Tibial nerve (tissue), 4 donors: ENCODE results near the gene TSPAN7. TPM values are rescaled to one million over a fixed set of nuclear protein-coding genes. Genes with fewer than 3 reads are reported as not detected.

ENCODE experiments used
- DNase-seq, 2 donors: peaks; one replicate each; pipeline ENCODE4 v3.0.0-alpha.2; 2019; ENCODE audit warnings: low spot score in 2 of 2
- H3K27ac ChIP-seq, 4 donors: fragments of 200-600 bp; sonication (generic) in 3 of 4; one replicate each; pipeline ENCODE4 v1.5.1; 2017 to 2019; ENCODE audit warnings: mild to moderate bottlenecking in 1 of 4
- H3K27me3 ChIP-seq, 2 donors: fragments of 200-600 bp; sonication (generic) in 1 of 2; one replicate each; pipeline versions ENCODE4 v1.5.1 to v1.6.0; 2017 to 2019
- H3K36me3 ChIP-seq, 3 donors: fragments of 200-600 bp; sonication (generic); one replicate each; pipeline ENCODE4 v1.5.1; 2018 to 2019
- H3K4me1 ChIP-seq, 4 donors: fragments of 200-600 bp; sonication (generic) in 3 of 4; one replicate each; pipeline ENCODE4 v1.5.1; 2017 to 2019
- H3K4me3 ChIP-seq, 4 donors: fragments of 200-600 bp; sonication (generic) in 3 of 4; one replicate each; pipeline ENCODE4 v1.5.1; 2017 to 2019; ENCODE audit warnings: mild to moderate bottlenecking in 1 of 4, moderate library complexity in 1 of 4
- H3K9me3 ChIP-seq, 4 donors: fragments of 200-600 bp; sonication (generic) in 3 of 4; one replicate each; pipeline ENCODE4 v1.5.1; 2017 to 2019
- CTCF ChIP-seq, 5 experiments: fragments of 200-600 bp in 3 of 5; fragments of 450-650 bp in 2 of 5; sonication (generic) in 3 of 5; IDR thresholded peaks; one replicate each; pipeline ENCODE4 v1.5.1; 2016 to 2019; ENCODE audit warnings: antibody characterized with exemption in 5 of 5, mild to moderate bottlenecking in 3 of 5, moderate library complexity in 2 of 5
- EP300 ChIP-seq, 2 donors: sonication (generic); formaldehyde crosslinking; IDR thresholded peaks; one replicate each; pipeline ENCODE4 v1.6.1; 2017; ENCODE audit warnings: antibody characterized with exemption in 2 of 2, mild to moderate bottlenecking in 1 of 2
- POLR2A ChIP-seq, 2 donors: fragments of 450-650 bp; IDR thresholded peaks; one replicate each; pipeline ENCODE4 v1.6.1; 2017; ENCODE audit warnings: antibody characterized with exemption in 2 of 2, mild to moderate bottlenecking in 2 of 2, moderate library complexity in 2 of 2
- WGBS, 2 donors: methylation state at CpG; one replicate each; pipeline ENCODE4 v1.1.5; 2018; 5-methylcytosine and 5-hydroxymethylcytosine counted together
- total RNA-seq, 4 donors: library from RNA; depleted of rRNA; stranded (reverse); fragments of >200 nt; gene quantifications; one replicate each; pipeline ENCODE4 v1.1.0, GENCODE V29; 2016

The TSPAN7 gene
- total RNA-seq, 4 donors from 2014 or later = 28.5 to 68.2 (median 40.5) TPM

GRCh38 chrX:38574858-38575257, 13.5 kb downstream of the TSPAN7 start:
- TF ChIP-seq CTCF (IDR thresholded peaks at IDR 0.05) = no peak
- TF ChIP-seq POLR2A (IDR thresholded peaks at IDR 0.05) = no peak
- no peak for TF ChIP-seq EP300 (IDR thresholded peaks at IDR 0.05)
- Histone ChIP-seq H3K27ac (no peak overlapping the region), H3K36me3 (no peaks in the 10 kb centered on the region), H3K9me3 (no peaks in the 10 kb centered on the region), H3K27me3 (no peaks in the 10 kb centered on the region), H3K4me1 (no peaks in the 10 kb centered on the region), H3K4me3 (no peak overlapping the region)
- 77 to 90% methylated on average over 2 of the region's 2 CpGs for WGBS, 2 donors
- no peak for DNase-seq

- H3K36me3 ChIP-seq = no peaks in the 10 kb centered on the region
- TF ChIP-seq POLR2A (IDR thresholded peaks at IDR 0.05) (no peak), EP300 (IDR thresholded peaks at IDR 0.05) (no peak), CTCF (IDR thresholded peaks at IDR 0.05) (no peak)
- WGBS, 2 donors = 58 to 79% methylated on average over 2 of the region's 2 CpGs
- H3K27me3 ChIP-seq = no peaks in the 10 kb centered on the region
- DNase-seq = no peak
- no peaks in the 10 kb centered on the region for H3K9me3 ChIP-seq
- no peak overlapping the region for H3K27ac ChIP-seq
- H3K4me1 ChIP-seq = no peaks in the 10 kb centered on the region
- H3K4me3 ChIP-seq = no peak overlapping the region
Observed at GRCh38 chrX:38575888-38576287, 14.5 kb downstream of the TSPAN7 start.

GRCh38 chrX:38577738-38578137, 16.4 kb downstream of the TSPAN7 start:
- Histone ChIP-seq H3K27me3 (no peaks in the 10 kb centered on the region), H3K36me3 (no peaks in the 10 kb centered on the region), H3K4me1 (no peaks in the 10 kb centered on the region), H3K27ac (no peak overlapping the region), H3K4me3 (no peak overlapping the region), H3K9me3 (no peaks in the 10 kb centered on the region)
- 73 to 100% methylated on average over 2 to 3 of the region's 3 CpGs for WGBS, 2 donors
- no peak for DNase-seq
- TF ChIP-seq EP300 (IDR thresholded peaks at IDR 0.05) (no peak), POLR2A (IDR thresholded peaks at IDR 0.05) (no peak), CTCF (IDR thresholded peaks at IDR 0.05) (no peak)

GRCh38 chrX:38578167-38578566, 16.8 kb downstream of the TSPAN7 start:
- WGBS, 2 donors = 96 to 100% methylated on average over 2 of the region's 2 CpGs
- TF ChIP-seq CTCF (IDR thresholded peaks at IDR 0.05) (no peak), EP300 (IDR thresholded peaks at IDR 0.05) (no peak), POLR2A (IDR thresholded peaks at IDR 0.05) (no peak)
- H3K36me3 ChIP-seq = no peaks in the 10 kb centered on the region
- no peak overlapping the region for H3K4me3 ChIP-seq
- no peak overlapping the region for H3K27ac ChIP-seq
- H3K9me3 ChIP-seq = no peaks in the 10 kb centered on the region
- no peaks in the 10 kb centered on the region for H3K27me3 ChIP-seq
- H3K4me1 ChIP-seq = no peaks in the 10 kb centered on the region
- no peak for DNase-seq

GRCh38 chrX:38583181-38583580, 21.8 kb downstream of the TSPAN7 start:
- no peak for DNase-seq
- H3K9me3 ChIP-seq = no peaks in the 10 kb centered on the region
- TF ChIP-seq EP300 (IDR thresholded peaks at IDR 0.05) (no peak), POLR2A (IDR thresholded peaks at IDR 0.05) (no peak), CTCF (IDR thresholded peaks at IDR 0.05) (no peak)
- H3K27me3 ChIP-seq = peaks cover 0 to 4% of the 10 kb centered on the region in 2 donors
- WGBS, 2 donors = 91 to 94% methylated on average over 5 of the region's 5 CpGs
- no peak overlapping the region for H3K27ac ChIP-seq
- no peak overlapping the region for H3K4me3 ChIP-seq
- no peaks in the 10 kb centered on the region for H3K4me1 ChIP-seq
- H3K36me3 ChIP-seq = no peaks in the 10 kb centered on the region
